OCI-LY1 (cell line): ENCODE measurements around the gene WRNIP1.

Experiments
- H2AFZ ChIP-seq: fragments of 200-600 bp; sonication (generic), shearing (Covaris generic); 2 replicates; pipeline ENCODE4 v1.6.0; 2014; ENCODE audit warnings: antibody characterized with exemption, mild to moderate bottlenecking, low read length
- H3F3A ChIP-seq: fragments of 200-600 bp; sonication (generic), shearing (Covaris generic); 2 replicates; pipeline ENCODE4 v1.6.0; 2014; ENCODE audit warnings: mild to moderate bottlenecking, antibody characterized with exemption, low read length, moderate library complexity; ENCODE audit not compliant: insufficient read depth
- H3K27ac ChIP-seq: fragments of 200-600 bp; sonication (generic); 2 replicates; pipeline ENCODE4 v1.5.1; 2014; ENCODE audit warnings: low read length, mixed run types, mild to moderate bottlenecking, low read depth; ENCODE audit not compliant: poor library complexity, severe bottlenecking
- H3K27me3 ChIP-seq: fragments of 200-600 bp; sonication (generic); 2 replicates; pipeline ENCODE4 v1.6.0; 2014; ENCODE audit warnings: antibody characterized with exemption, mild to moderate bottlenecking, low read length, moderate library complexity; ENCODE audit not compliant: insufficient read depth
- H3K36me3 ChIP-seq: fragments of 200-600 bp; sonication (generic); 2 replicates; pipeline ENCODE4 v1.6.1; 2014; ENCODE audit warnings: mild to moderate bottlenecking, antibody characterized with exemption, low read length, moderate library complexity, mixed read lengths; ENCODE audit not compliant: insufficient read depth
- H3K4me1 ChIP-seq: fragments of 200-600 bp; sonication (generic); 2 replicates; pipeline ENCODE4 v1.5.1; 2014; ENCODE audit warnings: mild to moderate bottlenecking, low read length, moderate library complexity; ENCODE audit not compliant: insufficient read depth, severe bottlenecking
- H3K4me2 ChIP-seq: fragments of 200-600 bp; sonication (generic), shearing (Covaris generic); 2 replicates; pipeline ENCODE4 v1.6.1; 2014; ENCODE audit warnings: low read length
- H3K4me3 ChIP-seq: fragments of 200-600 bp; sonication (generic); 2 replicates; pipeline ENCODE4 v1.5.1; 2014; ENCODE audit warnings: low read length, low read depth, mild to moderate bottlenecking, mixed read lengths; ENCODE audit not compliant: poor library complexity, severe bottlenecking
- H3K79me2 ChIP-seq: fragments of 200-600 bp; shearing (Covaris generic); 2 replicates; pipeline ENCODE4 v1.6.1; 2016; ENCODE audit warnings: mixed run types, low read length, mixed read lengths; ENCODE audit not compliant: insufficient read depth
- H3K9ac ChIP-seq: fragments of 200-600 bp; sonication (generic), shearing (Covaris generic); 2 replicates; pipeline ENCODE4 v1.6.1; 2014; ENCODE audit warnings: mild to moderate bottlenecking, low read length, mixed read lengths
- H3K9me2 ChIP-seq: fragments of 200-600 bp; sonication (generic), shearing (Covaris generic); 2 replicates; pipeline ENCODE4 v1.6.1; 2014; ENCODE audit warnings: low read depth, mild to moderate bottlenecking, low read length, mixed read lengths
- H3K9me3 ChIP-seq: fragments of 200-600 bp; shearing (Covaris generic); 2 replicates; pipeline ENCODE4 v1.6.1; 2014; ENCODE audit warnings: low read length, mixed read lengths
- H4K20me1 ChIP-seq: fragments of 200-600 bp; sonication (generic), shearing (Covaris generic); 2 replicates; pipeline ENCODE4 v1.6.0; 2016; ENCODE audit warnings: mild to moderate bottlenecking, low read length; ENCODE audit not compliant: insufficient read depth
- EZH2 ChIP-seq: fragments of 200-600 bp; sonication (generic), shearing (Covaris generic); IDR thresholded peaks from 2 replicates; pipeline ENCODE4 v1.8.0; 2017; ENCODE audit warnings: borderline replicate concordance, mixed run types, mild to moderate bottlenecking, antibody characterized with exemption, low read length, moderate library complexity, mixed read lengths
- TF ChIP-seq, protein P1 (sequence below): fragments of 200-600 bp; sonication (generic), shearing (Covaris generic); IDR thresholded peaks from 2 replicates; pipeline ENCODE4 v1.5.1; 2017; ENCODE audit warnings: mild to moderate bottlenecking, antibody characterized with exemption, low read length, moderate library complexity, mixed read lengths

The WRNIP1 gene

DNA sequence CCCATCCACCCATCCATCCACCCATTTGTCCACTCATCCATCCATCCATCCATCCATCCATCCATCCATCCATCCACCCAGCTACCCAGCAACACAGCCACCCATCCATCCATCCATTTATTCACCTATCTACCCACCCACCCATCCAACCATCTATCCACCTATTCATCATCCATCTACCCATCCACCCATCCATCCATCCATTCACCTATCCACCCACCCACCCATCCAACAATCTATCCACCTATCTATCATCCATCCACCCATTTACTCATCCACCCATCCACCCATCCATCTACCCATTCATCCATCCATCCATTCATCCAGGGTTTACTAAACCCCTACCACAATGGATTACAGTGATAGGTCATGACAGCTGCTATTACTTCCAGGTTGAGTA, 69.1 kb downstream of the WRNIP1 start:
- Histone ChIP-seq H4K20me1 (no peaks in the 10 kb centered on the region), H3K79me2 (no peaks in the 10 kb centered on the region), H3K27ac (no peak overlapping the region), H3K27me3 (no peaks in the 10 kb centered on the region), H3K4me1 (peaks cover 4% of the 10 kb centered on the region), H3K9me2 (no peaks in the 10 kb centered on the region), H3K4me3 (no peak overlapping the region), H3K36me3 (peaks cover 55% of the 10 kb centered on the region), H3F3A (0 out of 2 replicates have a peak, but pooled peaks cover 2% of the 10 kb centered on the region), H3K9ac (no peak overlapping the region), H3K4me2 (no peak overlapping the region), H3K9me3 (no peaks in the 10 kb centered on the region), H2AFZ (no peak overlapping the region)
- no peak for TF ChIP-seq EZH2
- TF ChIP-seq, protein P1, sequence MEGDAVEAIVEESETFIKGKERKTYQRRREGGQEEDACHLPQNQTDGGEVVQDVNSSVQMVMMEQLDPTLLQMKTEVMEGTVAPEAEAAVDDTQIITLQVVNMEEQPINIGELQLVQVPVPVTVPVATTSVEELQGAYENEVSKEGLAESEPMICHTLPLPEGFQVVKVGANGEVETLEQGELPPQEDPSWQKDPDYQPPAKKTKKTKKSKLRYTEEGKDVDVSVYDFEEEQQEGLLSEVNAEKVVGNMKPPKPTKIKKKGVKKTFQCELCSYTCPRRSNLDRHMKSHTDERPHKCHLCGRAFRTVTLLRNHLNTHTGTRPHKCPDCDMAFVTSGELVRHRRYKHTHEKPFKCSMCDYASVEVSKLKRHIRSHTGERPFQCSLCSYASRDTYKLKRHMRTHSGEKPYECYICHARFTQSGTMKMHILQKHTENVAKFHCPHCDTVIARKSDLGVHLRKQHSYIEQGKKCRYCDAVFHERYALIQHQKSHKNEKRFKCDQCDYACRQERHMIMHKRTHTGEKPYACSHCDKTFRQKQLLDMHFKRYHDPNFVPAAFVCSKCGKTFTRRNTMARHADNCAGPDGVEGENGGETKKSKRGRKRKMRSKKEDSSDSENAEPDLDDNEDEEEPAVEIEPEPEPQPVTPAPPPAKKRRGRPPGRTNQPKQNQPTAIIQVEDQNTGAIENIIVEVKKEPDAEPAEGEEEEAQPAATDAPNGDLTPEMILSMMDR = no peak
